Trophoblast cell (in vitro differentiated cells and primary cell): ENCODE results near the gene PGBD5.

Experiments
- DNase-seq, 2 donors: peaks; one replicate each; pipeline ENCODE4 v3.0.0-alpha.2; 2016
- H2AFZ ChIP-seq: 2 replicates; pipeline ENCODE4 v1.6.1; 2013; ENCODE audit warnings: low read length, moderate library complexity, mild to moderate bottlenecking; ENCODE audit not compliant: insufficient read depth, poor library complexity
- H2AK5ac ChIP-seq: 2 replicates; pipeline ENCODE4 v1.6.1; 2013; ENCODE audit warnings: mild to moderate bottlenecking, low read length
- H2BK120ac ChIP-seq: 2 replicates; pipeline ENCODE4 v1.6.1; 2013; ENCODE audit warnings: low read length, mild to moderate bottlenecking, moderate library complexity; ENCODE audit not compliant: insufficient read depth, poor library complexity
- H2BK12ac ChIP-seq: 2 replicates; pipeline ENCODE4 v1.6.1; 2013; ENCODE audit warnings: mild to moderate bottlenecking, low read length, moderate library complexity
- H2BK5ac ChIP-seq: 2 replicates; pipeline ENCODE4 v1.6.1; 2013; ENCODE audit warnings: low read length, low read depth, moderate library complexity, mild to moderate bottlenecking; ENCODE audit not compliant: poor library complexity
- H3K14ac ChIP-seq: 2 replicates; pipeline ENCODE4 v1.6.1; 2013; ENCODE audit warnings: mild to moderate bottlenecking, low read length
- H3K18ac ChIP-seq: 2 replicates; pipeline ENCODE4 v1.6.1; 2013; ENCODE audit warnings: mild to moderate bottlenecking, low read length
- H3K23ac ChIP-seq: 2 replicates; pipeline ENCODE4 v1.6.1; 2013; ENCODE audit warnings: low read length
- H3K27ac ChIP-seq: 2 replicates; pipeline ENCODE4 v1.5.1; 2013; ENCODE audit warnings: low read depth, mild to moderate bottlenecking, inconsistent platforms, low read length, moderate library complexity
- H3K27me3 ChIP-seq: 2 replicates; pipeline ENCODE4 v1.6.1; 2013; ENCODE audit warnings: inconsistent platforms, mild to moderate bottlenecking, low read length, moderate library complexity; ENCODE audit not compliant: insufficient read depth
- H3K36me3 ChIP-seq, 2 experiments: 1 replicate in 1 of 2; 2 replicates in 1 of 2; pipeline ENCODE4 v1.6.1; 2013; ENCODE audit warnings: low read length in 2 of 2, mild to moderate bottlenecking in 2 of 2, moderate library complexity in 1 of 2; ENCODE audit not compliant: insufficient read depth in 2 of 2, control insufficient read depth in 1 of 2
- H3K4ac ChIP-seq: 2 replicates; pipeline ENCODE4 v1.6.1; 2013; ENCODE audit warnings: low read depth, mild to moderate bottlenecking, low read length, moderate library complexity
- H3K4me1 ChIP-seq, 2 experiments: 1 replicate in 1 of 2; 2 replicates in 1 of 2; pipeline ENCODE4 v1.6.1; 2013; ENCODE audit warnings: low read length in 2 of 2, mild to moderate bottlenecking in 2 of 2, moderate library complexity in 1 of 2; ENCODE audit not compliant: insufficient read depth in 2 of 2, control insufficient read depth in 1 of 2
- H3K4me2 ChIP-seq: 2 replicates; pipeline ENCODE4 v1.6.1; 2013; ENCODE audit warnings: inconsistent platforms, mild to moderate bottlenecking, low read length, moderate library complexity
- H3K4me3 ChIP-seq: 2 replicates; pipeline ENCODE4 v1.5.1; 2013; ENCODE audit warnings: mild to moderate bottlenecking, low read depth, low read length, inconsistent platforms
- H3K79me1 ChIP-seq: one replicate; pipeline ENCODE4 v1.6.1; 2013; ENCODE audit warnings: low read length
- H3K79me2 ChIP-seq: 2 replicates; pipeline ENCODE4 v1.6.1; 2013; ENCODE audit warnings: low read length, mild to moderate bottlenecking; ENCODE audit not compliant: control insufficient read depth, insufficient read depth, poor library complexity
- H3K9ac ChIP-seq: 2 replicates; pipeline ENCODE4 v1.6.1; 2013; ENCODE audit warnings: mild to moderate bottlenecking, low read length
- H3K9me3 ChIP-seq: 2 replicates; pipeline ENCODE4 v1.6.1; 2013; ENCODE audit warnings: low read depth, mild to moderate bottlenecking, control low read depth, inconsistent platforms, low read length; ENCODE audit not compliant: insufficient read depth
- H4K12ac ChIP-seq: 2 replicates; pipeline ENCODE4 v1.6.1; 2013; ENCODE audit warnings: low read depth, mild to moderate bottlenecking, low read length, moderate library complexity
- H4K8ac ChIP-seq: 2 replicates; pipeline ENCODE4 v1.6.1; 2013; ENCODE audit warnings: low read depth, mild to moderate bottlenecking, low read length, moderate library complexity
- H4K91ac ChIP-seq: one replicate; pipeline ENCODE4 v1.6.1; 2013; ENCODE audit warnings: low read depth, mild to moderate bottlenecking, low read length, moderate library complexity
- WGBS: extraction: QIAGEN DNeasy Blood & Tissue Kit; methylation state at CpG from one replicate; pipeline ENCODE4 v1.1.7; 2013; ENCODE audit warnings: missing lambda C conversion rate; ENCODE audit not compliant: insufficient read length, insufficient coverage; ENCODE audit errors: extremely low coverage; 5-methylcytosine and 5-hydroxymethylcytosine counted together

Gene PGBD5

DNA sequence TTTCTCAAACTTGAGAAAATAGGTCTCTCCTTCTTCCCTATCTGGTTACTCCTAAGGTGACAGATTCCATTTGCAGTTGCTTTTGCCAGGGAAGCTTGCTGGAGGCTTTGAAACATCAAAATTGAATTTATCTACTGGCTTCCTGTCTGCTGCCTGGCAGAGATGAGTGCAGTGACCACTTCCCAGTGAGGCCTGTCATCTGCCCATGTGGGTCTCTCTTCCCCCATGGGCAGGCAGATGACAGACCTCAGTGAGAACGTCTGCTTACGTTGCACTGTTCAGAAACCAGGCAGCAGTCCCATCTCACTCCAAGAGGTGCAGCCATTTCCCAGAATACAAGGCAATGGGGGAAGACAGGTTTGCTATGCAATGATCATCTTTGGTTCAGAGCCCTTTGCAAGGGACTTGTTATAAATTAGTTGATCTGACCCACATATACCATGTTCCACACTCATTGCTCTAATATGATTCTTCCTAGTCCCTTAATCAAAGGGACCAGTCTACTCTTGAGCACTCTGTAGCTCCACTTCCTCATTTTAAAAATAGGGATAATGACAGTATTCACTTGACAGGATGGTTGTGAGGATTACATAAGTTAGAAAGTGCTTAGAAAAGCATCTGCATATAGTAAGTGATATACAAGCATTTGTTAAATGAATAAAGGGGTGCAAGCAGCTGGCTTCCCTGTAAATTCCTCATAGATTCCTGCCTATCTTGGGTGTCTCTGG is 10.6 kb downstream of the PGBD5 start:
- WGBS, result no CpG with 5 or more reads among the region's 2 CpGs
- no peak overlapping the region for H2BK5ac ChIP-seq
- no peak overlapping the region for H3K4ac ChIP-seq
- H3K27ac ChIP-seq, result no peak overlapping the region
- H2AFZ ChIP-seq, result no peak overlapping the region
- no peak overlapping the region for H3K23ac ChIP-seq
- H2BK12ac ChIP-seq, result no peak overlapping the region
- no peak overlapping the region for H4K91ac ChIP-seq
- H3K79me2 ChIP-seq, result no peaks in the 10 kb centered on the region
- no peak for DNase-seq
- no peaks in the 10 kb centered on the region for H3K4me1 ChIP-seq
- no peak overlapping the region for H4K12ac ChIP-seq
- no peak overlapping the region for H4K8ac ChIP-seq
- no peaks in the 10 kb centered on the region for H3K9me3 ChIP-seq
- no peaks in the 10 kb centered on the region for H3K36me3 ChIP-seq
- no peak overlapping the region for H3K18ac ChIP-seq
- no peaks in the 10 kb centered on the region for H3K79me1 ChIP-seq
- no peak overlapping the region for H2AK5ac ChIP-seq
- no peak overlapping the region for H3K4me2 ChIP-seq
- no peak overlapping the region for H2BK120ac ChIP-seq
- H3K9ac ChIP-seq, result no peak overlapping the region
- H3K14ac ChIP-seq, result no peak overlapping the region
- no peak overlapping the region for H3K4me3 ChIP-seq
- no peaks in the 10 kb centered on the region for H3K27me3 ChIP-seq

DNA sequence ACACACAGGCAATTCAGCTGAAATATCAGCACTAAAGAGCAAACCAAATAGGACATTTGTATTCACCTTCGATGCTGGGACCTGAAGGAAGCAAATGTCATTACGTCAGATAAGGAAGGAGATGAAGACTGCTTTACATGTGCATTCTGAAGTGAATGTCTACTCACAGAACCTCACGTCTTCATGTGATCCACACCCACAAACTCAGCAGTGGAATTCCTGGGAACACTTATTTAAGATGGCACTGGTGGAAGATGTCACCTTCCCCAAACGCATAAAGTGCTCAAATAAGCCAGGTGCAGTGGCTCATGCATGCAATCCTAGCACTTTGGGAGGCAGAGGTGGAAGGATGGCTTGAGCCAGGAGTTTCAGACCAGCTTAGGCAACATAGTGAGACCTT is 11.4 kb downstream of the PGBD5 start:
- H3K9me3 ChIP-seq, result no peaks in the 10 kb centered on the region
- no peak overlapping the region for H3K9ac ChIP-seq
- H3K23ac ChIP-seq, result no peak overlapping the region
- no peak overlapping the region for H4K12ac ChIP-seq
- no peak overlapping the region for H3K14ac ChIP-seq
- H3K4me2 ChIP-seq, result no peak overlapping the region
- no peak overlapping the region for H2AFZ ChIP-seq
- H2BK120ac ChIP-seq, result no peak overlapping the region
- no peaks in the 10 kb centered on the region for H3K4me1 ChIP-seq
- no peak overlapping the region for H3K18ac ChIP-seq
- DNase-seq, result no peak
- no peak overlapping the region for H2AK5ac ChIP-seq
- no peaks in the 10 kb centered on the region for H3K36me3 ChIP-seq
- no peak overlapping the region for H4K8ac ChIP-seq
- no peak overlapping the region for H3K4me3 ChIP-seq
- no peak overlapping the region for H3K27ac ChIP-seq
- no peak overlapping the region for H3K4ac ChIP-seq
- no peak overlapping the region for H2BK12ac ChIP-seq
- H3K27me3 ChIP-seq, result no peaks in the 10 kb centered on the region
- no peak overlapping the region for H4K91ac ChIP-seq
- no peaks in the 10 kb centered on the region for H3K79me1 ChIP-seq
- H3K79me2 ChIP-seq, result no peaks in the 10 kb centered on the region
- no CpG with 5 or more reads among the region's 4 CpGs for WGBS
- no peak overlapping the region for H2BK5ac ChIP-seq

DNA sequence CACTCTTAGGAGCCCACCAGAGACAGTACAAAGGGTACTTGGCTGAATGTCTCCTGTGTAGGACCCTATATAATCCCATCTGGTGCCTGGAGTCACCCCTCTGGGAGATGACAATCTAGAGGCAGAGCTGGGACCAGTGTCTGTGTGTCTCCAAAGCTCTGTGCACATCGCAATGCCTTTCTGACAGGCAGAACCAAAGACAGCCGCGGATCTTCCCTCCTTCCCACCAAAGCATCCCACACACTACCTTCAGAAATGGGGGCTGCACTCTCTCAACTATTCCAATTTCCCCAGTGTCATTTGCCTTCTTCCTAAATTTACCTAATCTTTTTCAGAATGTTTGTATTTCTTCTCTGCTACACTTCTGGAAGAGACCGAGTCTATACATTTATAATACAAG is 12.0 kb downstream of the PGBD5 start:
- Histone ChIP-seq H4K8ac (no peak overlapping the region), H2AFZ (no peak overlapping the region), H4K91ac (no peak overlapping the region), H3K23ac (no peak overlapping the region), H3K27ac (no peak overlapping the region), H3K4me3 (no peak overlapping the region), H3K4me1 (no peaks in the 10 kb centered on the region), H4K12ac (no peak overlapping the region), H3K27me3 (no peaks in the 10 kb centered on the region), H3K9me3 (no peaks in the 10 kb centered on the region), H3K14ac (no peak overlapping the region), H2BK5ac (no peak overlapping the region), H2BK12ac (no peak overlapping the region), H3K4ac (no peak overlapping the region), H3K36me3 (no peaks in the 10 kb centered on the region), H3K9ac (no peak overlapping the region), H2BK120ac (no peak overlapping the region), H3K79me2 (no peaks in the 10 kb centered on the region), H2AK5ac (no peak overlapping the region), H3K4me2 (no peak overlapping the region), H3K18ac (no peak overlapping the region), H3K79me1 (no peaks in the 10 kb centered on the region)
- no peak for DNase-seq
- no CpG with 5 or more reads among the region's 4 CpGs for WGBS

- DNase-seq, result no peak
- no CpG with 5 or more reads among the region's 6 CpGs for WGBS
Observed at GRCh38 chr1:230413061-230413460, 13.1 kb downstream of the PGBD5 start.

More at GRCh38 chr1:230413061-230413460, 13.1 kb downstream of the PGBD5 start:
- no peak overlapping the region for H3K4me3 ChIP-seq
- no peak overlapping the region for H3K18ac ChIP-seq
- H3K23ac ChIP-seq, result no peak overlapping the region
- no peaks in the 10 kb centered on the region for H3K79me1 ChIP-seq
- H3K4me1 ChIP-seq, result no peaks in the 10 kb centered on the region
- no peaks in the 10 kb centered on the region for H3K79me2 ChIP-seq
- no peak overlapping the region for H3K14ac ChIP-seq
- H2BK12ac ChIP-seq, result no peak overlapping the region
- H2AK5ac ChIP-seq, result no peak overlapping the region
- no peak overlapping the region for H4K12ac ChIP-seq
- H2BK120ac ChIP-seq, result no peak overlapping the region
- no peak overlapping the region for H2AFZ ChIP-seq
- no peak overlapping the region for H3K4ac ChIP-seq
- H3K9ac ChIP-seq, result no peak overlapping the region
- no peak overlapping the region for H2BK5ac ChIP-seq
- H4K91ac ChIP-seq, result no peak overlapping the region
- H3K27ac ChIP-seq, result no peak overlapping the region
- H3K27me3 ChIP-seq, result no peaks in the 10 kb centered on the region
- no peaks in the 10 kb centered on the region for H3K9me3 ChIP-seq
- no peak overlapping the region for H3K4me2 ChIP-seq
- no peak overlapping the region for H4K8ac ChIP-seq
- no peaks in the 10 kb centered on the region for H3K36me3 ChIP-seq
